ENCODE measurements around the gene GKAP1.
"Not testable (repeated sequence)": the region's sequence is repeated elsewhere in the genome, so short reads cannot be mapped to it uniquely, and the experiment has no call there.

The GKAP1 gene

DNA sequence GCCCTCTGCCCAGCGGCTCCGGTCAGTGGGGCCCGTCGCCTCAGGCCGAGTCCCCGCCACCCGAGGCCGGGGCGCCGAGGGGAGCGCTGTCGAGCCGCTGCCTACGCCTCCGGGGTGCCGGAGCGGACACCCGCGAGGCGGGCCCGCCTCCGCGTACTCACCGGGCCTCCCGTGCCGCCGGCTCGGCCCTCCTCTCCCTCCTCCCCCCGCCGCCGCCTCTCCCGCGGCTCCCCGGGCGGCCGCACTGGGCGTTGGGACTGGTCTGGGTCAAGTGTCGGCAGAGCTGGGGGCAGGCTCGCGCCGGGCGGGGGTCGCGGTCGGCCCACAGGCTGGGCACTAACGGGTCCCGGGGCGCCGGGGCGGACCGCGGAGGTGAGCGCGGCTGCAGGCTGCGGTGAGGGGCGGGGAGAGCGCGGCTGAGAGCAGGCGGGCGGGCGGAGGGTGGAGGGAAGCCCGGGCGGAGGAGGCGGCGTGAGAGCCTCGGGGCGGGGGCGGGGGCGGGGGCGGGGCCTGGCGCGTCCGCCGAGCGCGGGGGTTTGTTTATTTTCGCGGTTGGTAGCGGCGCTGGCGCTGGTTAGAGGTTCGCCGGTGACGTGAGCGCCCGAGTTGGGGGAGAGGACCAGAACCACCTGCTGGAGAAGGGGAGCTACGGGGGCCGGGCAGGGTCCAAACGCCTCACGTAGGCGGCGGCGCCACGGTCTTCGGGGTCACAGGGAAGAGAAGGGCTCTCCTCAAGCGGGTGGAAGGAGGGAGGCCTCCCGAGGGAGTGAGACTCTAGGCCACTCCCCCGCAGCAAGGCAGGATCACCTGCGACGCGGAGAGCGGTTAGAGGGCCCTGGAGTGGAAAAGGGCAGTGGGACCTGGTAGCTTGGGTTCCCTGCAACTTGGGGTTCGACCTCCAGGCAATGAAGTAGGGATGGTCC, at the start of gene GKAP1:
Gene GKAP1, minus strand, starts transcription at position 414 of the 923 bp plus-strand sequence. CDS start 11,252 bp downstream, outside the sequence.
- H3K4me3 ChIP-seq (ENCODE audit: low read depth, low read length): peak within 1 kb of the TSS; percentile 75
- H3K9ac ChIP-seq (ENCODE audit: low read depth, low read length); H3K4me1 ChIP-seq (ENCODE audit: control insufficient read depth, insufficient read depth, low read length); H3K36me3 ChIP-seq (ENCODE audit: control insufficient read depth, insufficient read depth, low read length); H3K9me3 ChIP-seq (ENCODE audit: control insufficient read depth, insufficient read depth, low read length): not testable (repeated sequence)
- H3K27ac ChIP-seq (ENCODE audit: low read depth, low read length): peak within 1 kb of the TSS; percentile 66
- peaks cover 15% of the 10 kb centered on the region for H3K27me3 ChIP-seq (ENCODE audit: control insufficient read depth, insufficient read depth, low read length)

- H3K36me3 ChIP-seq (ENCODE audit: control insufficient read depth, insufficient read depth, low read length); H3K27me3 ChIP-seq (ENCODE audit: control insufficient read depth, insufficient read depth, low read length); H3K27ac ChIP-seq (ENCODE audit: low read depth, low read length); H3K4me3 ChIP-seq (ENCODE audit: low read depth, low read length); H3K4me1 ChIP-seq (ENCODE audit: control insufficient read depth, insufficient read depth, low read length); H3K9me3 ChIP-seq (ENCODE audit: control insufficient read depth, insufficient read depth, low read length); H3K9ac ChIP-seq (ENCODE audit: low read depth, low read length): not testable (repeated sequence)
Observed at GRCh38 chr9:83849895-83850294, 32.3 kb upstream of the GKAP1 start.

GRCh38 chr9:83837070-83837643, 19.6 kb upstream of the GKAP1 start:
- H3K27me3 ChIP-seq (ENCODE audit: control insufficient read depth, insufficient read depth, low read length); H3K9ac ChIP-seq (ENCODE audit: low read depth, low read length); H3K9me3 ChIP-seq (ENCODE audit: control insufficient read depth, insufficient read depth, low read length); H3K27ac ChIP-seq (ENCODE audit: low read depth, low read length); H3K4me1 ChIP-seq (ENCODE audit: control insufficient read depth, insufficient read depth, low read length); H3K4me3 ChIP-seq (ENCODE audit: low read depth, low read length); H3K36me3 ChIP-seq (ENCODE audit: control insufficient read depth, insufficient read depth, low read length): not testable (repeated sequence)

GRCh38 chr9:83830426-83831071, 13.0 kb upstream of the GKAP1 start:
- not testable (repeated sequence) for H3K36me3 ChIP-seq (ENCODE audit: control insufficient read depth, insufficient read depth, low read length)

DNA sequence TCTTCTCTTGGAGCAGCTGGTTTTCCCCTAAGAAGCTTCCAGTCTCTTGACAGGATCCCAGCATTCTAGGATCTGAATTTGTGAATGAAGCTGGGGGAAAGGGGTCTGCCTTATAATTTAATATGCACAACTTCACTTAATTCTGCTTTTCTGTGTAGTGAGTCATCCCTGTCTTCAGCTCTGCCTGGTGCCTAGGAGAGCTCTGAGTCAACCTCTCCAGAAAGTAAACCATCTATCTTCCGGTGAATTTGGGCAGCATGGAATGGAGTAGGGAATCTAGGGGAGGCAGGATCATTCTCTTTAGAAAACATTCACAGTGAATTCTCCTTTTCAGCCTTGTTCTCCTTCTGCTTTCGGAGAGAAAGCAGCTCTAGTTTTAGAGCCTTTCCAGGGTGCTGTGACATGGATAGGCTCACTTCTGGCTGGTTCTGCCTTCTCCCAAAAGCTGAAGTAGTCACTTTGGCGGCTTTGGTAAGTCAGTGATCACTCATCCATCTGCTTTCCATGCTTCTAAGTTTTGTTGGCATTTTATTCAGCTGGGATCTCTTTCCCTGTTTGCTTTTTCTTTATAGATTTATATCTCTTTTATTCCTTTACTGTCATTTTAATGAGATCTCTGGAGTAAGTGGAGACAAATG, 7.5 kb upstream of the GKAP1 start:
- H3K36me3 ChIP-seq (ENCODE audit: control insufficient read depth, insufficient read depth, low read length); H3K9me3 ChIP-seq (ENCODE audit: control insufficient read depth, insufficient read depth, low read length); H3K27ac ChIP-seq (ENCODE audit: low read depth, low read length); H3K27me3 ChIP-seq (ENCODE audit: control insufficient read depth, insufficient read depth, low read length); H3K4me1 ChIP-seq (ENCODE audit: control insufficient read depth, insufficient read depth, low read length); H3K9ac ChIP-seq (ENCODE audit: low read depth, low read length); H3K4me3 ChIP-seq (ENCODE audit: low read depth, low read length): not testable (repeated sequence)

More at GRCh38 chr9:83830426-83831071, 13.0 kb upstream of the GKAP1 start:
- not testable (repeated sequence) for H3K9ac ChIP-seq (ENCODE audit: low read depth, low read length); H3K4me3 ChIP-seq (ENCODE audit: low read depth, low read length); H3K9me3 ChIP-seq (ENCODE audit: control insufficient read depth, insufficient read depth, low read length); H3K4me1 ChIP-seq (ENCODE audit: control insufficient read depth, insufficient read depth, low read length); H3K27ac ChIP-seq (ENCODE audit: low read depth, low read length); H3K27me3 ChIP-seq (ENCODE audit: control insufficient read depth, insufficient read depth, low read length)

DNA sequence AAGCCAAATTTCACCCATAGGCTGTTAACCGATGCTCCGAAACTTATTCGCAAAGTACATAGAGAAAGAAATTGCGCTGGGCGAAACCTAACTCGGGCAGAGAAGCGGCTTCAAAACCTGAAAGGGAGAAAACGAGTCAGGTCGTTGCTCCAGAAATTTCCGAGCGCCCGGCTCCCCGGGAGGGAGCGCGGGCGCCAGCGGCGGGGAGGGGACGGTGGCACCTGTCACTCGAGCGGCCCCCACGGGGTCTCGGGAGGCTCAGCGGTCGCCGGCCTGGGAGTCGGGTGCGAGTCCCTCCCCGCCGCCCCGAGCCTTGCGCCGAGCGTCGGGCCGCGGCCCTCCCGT, 586 bp downstream of the GKAP1 start:
- H3K36me3 ChIP-seq (ENCODE audit: control insufficient read depth, insufficient read depth, low read length); H3K27ac ChIP-seq (ENCODE audit: low read depth, low read length); H3K9ac ChIP-seq (ENCODE audit: low read depth, low read length); H3K4me1 ChIP-seq (ENCODE audit: control insufficient read depth, insufficient read depth, low read length); H3K9me3 ChIP-seq (ENCODE audit: control insufficient read depth, insufficient read depth, low read length): not testable (repeated sequence)
- Histone ChIP-seq H3K4me3 (ENCODE audit: low read depth, low read length) (peak overlapping the region; percentile 69), H3K27me3 (ENCODE audit: control insufficient read depth, insufficient read depth, low read length) (peaks cover 15% of the 10 kb centered on the region)

- H3K4me1 ChIP-seq (ENCODE audit: control insufficient read depth, insufficient read depth, low read length); H3K4me3 ChIP-seq (ENCODE audit: low read depth, low read length); H3K27ac ChIP-seq (ENCODE audit: low read depth, low read length); H3K36me3 ChIP-seq (ENCODE audit: control insufficient read depth, insufficient read depth, low read length); H3K9me3 ChIP-seq (ENCODE audit: control insufficient read depth, insufficient read depth, low read length); H3K9ac ChIP-seq (ENCODE audit: low read depth, low read length): not testable (repeated sequence)
- H3K27me3 ChIP-seq (ENCODE audit: control insufficient read depth, insufficient read depth, low read length): peaks cover 15% of the 10 kb centered on the region
Observed at GRCh38 chr9:83815120-83815519, 2.4 kb downstream of the GKAP1 start.

GRCh38 chr9:83809213-83809612, 8.4 kb downstream of the GKAP1 start:
- not testable (repeated sequence) for H3K9ac ChIP-seq (ENCODE audit: low read depth, low read length); H3K27me3 ChIP-seq (ENCODE audit: control insufficient read depth, insufficient read depth, low read length); H3K27ac ChIP-seq (ENCODE audit: low read depth, low read length); H3K36me3 ChIP-seq (ENCODE audit: control insufficient read depth, insufficient read depth, low read length); H3K9me3 ChIP-seq (ENCODE audit: control insufficient read depth, insufficient read depth, low read length); H3K4me3 ChIP-seq (ENCODE audit: low read depth, low read length); H3K4me1 ChIP-seq (ENCODE audit: control insufficient read depth, insufficient read depth, low read length)

GRCh38 chr9:83804454-83804853, 13.1 kb downstream of the GKAP1 start:
- not testable (repeated sequence) for H3K27ac ChIP-seq (ENCODE audit: low read depth, low read length); H3K9me3 ChIP-seq (ENCODE audit: control insufficient read depth, insufficient read depth, low read length); H3K36me3 ChIP-seq (ENCODE audit: control insufficient read depth, insufficient read depth, low read length); H3K9ac ChIP-seq (ENCODE audit: low read depth, low read length); H3K4me3 ChIP-seq (ENCODE audit: low read depth, low read length); H3K27me3 ChIP-seq (ENCODE audit: control insufficient read depth, insufficient read depth, low read length); H3K4me1 ChIP-seq (ENCODE audit: control insufficient read depth, insufficient read depth, low read length)

- not testable (repeated sequence) for H3K4me1 ChIP-seq (ENCODE audit: control insufficient read depth, insufficient read depth, low read length)
Observed at GRCh38 chr9:83803941-83804340, 13.6 kb downstream of the GKAP1 start.

More at GRCh38 chr9:83803941-83804340, 13.6 kb downstream of the GKAP1 start:
- not testable (repeated sequence) for H3K27me3 ChIP-seq (ENCODE audit: control insufficient read depth, insufficient read depth, low read length); H3K9ac ChIP-seq (ENCODE audit: low read depth, low read length); H3K9me3 ChIP-seq (ENCODE audit: control insufficient read depth, insufficient read depth, low read length); H3K27ac ChIP-seq (ENCODE audit: low read depth, low read length); H3K36me3 ChIP-seq (ENCODE audit: control insufficient read depth, insufficient read depth, low read length); H3K4me3 ChIP-seq (ENCODE audit: low read depth, low read length)

Measured in HUES48 (cell line).